Fibroblast of mammary gland (primary cell): ENCODE measurements around the gene LAD1.

ENCODE experiments used
- DNase-seq: peaks from one replicate; pipeline ENCODE4 v3.0.0-alpha.2; 2010; ENCODE audit warnings: low read depth
- H3K4me3 ChIP-seq: 2 replicates; pipeline ENCODE4 v1.5.1; 2011; ENCODE audit warnings: low read depth, mild to moderate bottlenecking, low read length, moderate library complexity; ENCODE audit not compliant: control insufficient read depth
- TF ChIP-seq, protein P1 (sequence below): conservative IDR thresholded peaks from 2 replicates; pipeline ENCODE4 v1.5.1; 2011; ENCODE audit warnings: low read depth, low read length, inconsistent platforms; ENCODE audit not compliant: control insufficient read depth, insufficient read depth

Gene LAD1

DNA sequence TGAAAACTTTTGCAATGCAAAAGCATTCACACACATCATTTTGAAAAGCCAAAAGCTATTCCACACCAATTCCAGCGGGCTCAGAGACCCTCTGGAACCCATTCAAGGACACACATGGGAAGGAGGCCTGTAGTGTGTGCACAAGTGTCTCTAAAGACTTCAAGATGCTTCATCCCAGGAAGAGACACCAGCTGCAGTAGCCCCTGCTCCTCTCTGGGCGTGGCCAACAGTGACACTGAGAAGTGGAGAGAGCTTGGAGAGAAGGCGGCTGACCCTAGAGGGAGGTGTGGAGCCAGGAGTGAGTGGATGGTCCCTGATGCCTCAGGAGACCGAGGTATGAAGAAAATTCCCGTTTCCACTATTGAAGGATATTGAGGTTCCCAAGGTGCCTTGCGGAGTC is 37.3 kb upstream of the LAD1 start:
- TF ChIP-seq, protein P1, sequence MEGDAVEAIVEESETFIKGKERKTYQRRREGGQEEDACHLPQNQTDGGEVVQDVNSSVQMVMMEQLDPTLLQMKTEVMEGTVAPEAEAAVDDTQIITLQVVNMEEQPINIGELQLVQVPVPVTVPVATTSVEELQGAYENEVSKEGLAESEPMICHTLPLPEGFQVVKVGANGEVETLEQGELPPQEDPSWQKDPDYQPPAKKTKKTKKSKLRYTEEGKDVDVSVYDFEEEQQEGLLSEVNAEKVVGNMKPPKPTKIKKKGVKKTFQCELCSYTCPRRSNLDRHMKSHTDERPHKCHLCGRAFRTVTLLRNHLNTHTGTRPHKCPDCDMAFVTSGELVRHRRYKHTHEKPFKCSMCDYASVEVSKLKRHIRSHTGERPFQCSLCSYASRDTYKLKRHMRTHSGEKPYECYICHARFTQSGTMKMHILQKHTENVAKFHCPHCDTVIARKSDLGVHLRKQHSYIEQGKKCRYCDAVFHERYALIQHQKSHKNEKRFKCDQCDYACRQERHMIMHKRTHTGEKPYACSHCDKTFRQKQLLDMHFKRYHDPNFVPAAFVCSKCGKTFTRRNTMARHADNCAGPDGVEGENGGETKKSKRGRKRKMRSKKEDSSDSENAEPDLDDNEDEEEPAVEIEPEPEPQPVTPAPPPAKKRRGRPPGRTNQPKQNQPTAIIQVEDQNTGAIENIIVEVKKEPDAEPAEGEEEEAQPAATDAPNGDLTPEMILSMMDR, result peak; percentile 17
- no peak overlapping the region for H3K4me3 ChIP-seq
- peak; percentile 23 for DNase-seq

DNA sequence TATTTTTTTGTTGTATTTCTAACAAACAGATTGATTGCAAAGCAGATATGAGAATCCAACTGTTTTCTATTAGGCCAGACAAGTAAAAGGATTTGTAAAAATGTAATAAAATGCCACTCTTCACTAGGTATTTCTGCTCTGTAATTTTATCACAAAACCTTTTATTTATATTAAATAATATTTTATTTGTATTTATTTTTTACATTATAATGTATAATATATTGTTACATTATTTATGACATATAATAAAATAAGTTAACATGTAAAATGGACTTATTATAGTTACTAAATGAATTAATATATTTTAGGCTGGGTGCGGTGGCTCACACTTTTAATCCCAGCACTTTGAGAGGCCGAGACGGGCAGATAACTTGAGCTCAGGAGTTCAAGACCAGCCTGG is 35.1 kb upstream of the LAD1 start:
- TF ChIP-seq, protein P1, result no peak
- H3K4me3 ChIP-seq, result no peak overlapping the region
- DNase-seq, result no peak

DNA sequence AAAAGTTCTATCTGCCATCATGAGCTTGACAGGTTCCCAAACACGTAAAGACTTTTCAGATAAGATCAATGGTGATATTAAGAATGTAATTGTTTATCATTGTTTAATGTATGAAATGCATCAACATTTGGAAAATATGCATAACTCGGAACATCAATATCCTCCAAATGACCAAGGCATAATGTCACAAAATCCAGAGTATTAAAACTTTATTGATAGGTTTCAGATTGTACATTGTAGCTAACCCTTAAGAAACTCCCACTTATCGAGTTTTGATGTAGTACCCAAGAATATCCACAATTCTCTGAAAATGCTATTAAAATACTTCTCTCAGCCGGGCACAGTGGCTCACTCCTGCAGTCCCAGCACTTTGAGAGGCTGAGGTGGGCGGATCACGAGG is 34.5 kb upstream of the LAD1 start:
- no peak for DNase-seq
- TF ChIP-seq, protein P1, result no peak
- H3K4me3 ChIP-seq, result no peak overlapping the region

DNA sequence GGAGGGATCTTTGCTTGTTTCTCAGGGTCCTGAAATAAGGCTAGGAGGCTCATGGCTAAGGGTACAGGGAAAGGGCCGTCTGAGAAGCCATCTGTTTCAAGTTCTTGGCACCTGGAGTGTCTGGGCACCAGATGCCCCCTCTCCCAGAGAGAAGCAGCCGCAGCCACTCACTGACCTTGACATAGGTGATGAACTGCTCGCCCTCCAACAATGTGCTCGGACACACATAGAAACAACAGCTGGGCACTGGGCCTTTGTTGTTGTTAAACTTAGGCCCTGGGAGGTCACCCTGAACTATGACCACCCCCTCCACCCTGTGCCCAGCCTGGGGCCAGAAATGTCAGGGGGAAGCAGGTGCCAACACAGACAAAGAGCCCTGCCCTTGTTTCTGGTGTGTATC is 31.7 kb upstream of the LAD1 start:
- TF ChIP-seq, protein P1, result no peak
- no peak overlapping the region for H3K4me3 ChIP-seq

DNA sequence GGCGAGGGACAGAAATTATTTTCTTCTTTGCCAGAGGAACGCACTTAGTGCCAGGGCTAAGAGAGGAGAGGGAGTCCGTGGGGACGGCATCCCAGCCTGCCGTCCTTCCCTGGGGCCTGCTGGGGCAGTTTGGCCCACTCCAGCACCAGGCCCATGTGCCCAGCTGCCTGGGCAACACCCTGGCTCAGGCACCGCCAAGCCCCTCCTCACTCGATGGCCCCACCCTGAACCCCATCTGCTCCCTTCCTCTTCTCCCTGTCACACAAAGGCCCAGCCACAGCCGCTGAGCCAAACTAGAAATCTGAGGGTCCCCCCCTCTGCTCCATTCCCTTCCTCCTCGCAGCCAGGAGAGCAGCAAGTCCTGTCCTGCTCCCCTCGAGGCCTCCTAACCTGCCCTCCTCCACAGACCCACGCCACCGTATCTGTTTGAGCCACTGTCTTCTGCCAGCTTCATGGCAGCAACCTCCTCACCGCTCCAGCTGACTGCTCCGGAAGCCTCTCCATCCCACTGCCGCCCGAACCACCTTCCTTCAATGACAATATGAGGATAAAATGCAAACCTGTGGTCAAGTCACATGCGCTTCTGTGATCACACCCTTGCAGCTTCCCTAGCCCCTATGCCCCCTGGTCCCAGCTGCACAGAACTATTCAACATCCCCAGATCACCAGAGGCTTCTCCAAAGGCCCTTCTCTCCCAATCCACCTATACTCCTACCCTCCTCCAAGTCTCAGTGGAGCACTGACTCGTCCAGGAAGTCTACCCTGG is 30.8 kb upstream of the LAD1 start:
- H3K4me3 ChIP-seq, result no peak overlapping the region
- TF ChIP-seq, protein P1, result no peak
- DNase-seq, result no peak

More for the DNA sequence above, 31.7 kb upstream of the LAD1 start:
- DNase-seq, result no peak

DNA sequence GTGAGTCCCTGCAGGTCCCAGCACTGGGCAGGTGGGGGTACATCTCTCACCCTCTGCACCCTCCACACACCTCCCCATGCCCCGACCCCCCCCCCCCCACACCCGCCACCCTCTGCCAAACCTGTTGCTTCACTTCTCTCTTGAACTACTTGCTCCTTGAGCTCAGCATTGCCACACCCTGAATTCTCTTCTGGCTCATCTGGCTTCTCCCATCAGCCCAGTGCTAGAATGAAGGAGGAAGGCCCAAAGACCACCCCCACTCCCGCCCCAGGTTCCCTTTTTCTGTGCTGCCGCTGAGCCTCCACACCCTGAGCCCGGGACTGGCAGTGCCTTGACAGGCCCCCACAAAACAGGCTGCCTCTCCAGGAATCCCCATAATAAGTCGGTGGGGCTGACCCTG is 28.8 kb upstream of the LAD1 start:
- TF ChIP-seq, protein P1, result no peak
- no peak for DNase-seq
- H3K4me3 ChIP-seq, result no peak overlapping the region
